Globus pallidus (tissue), 1 donor: ENCODE data around the gene SPON1.
"Not testable (repeated sequence)": the region's sequence is repeated elsewhere in the genome, so short reads cannot be mapped to it uniquely, and the experiment has no call there.

Source experiments
- DNase-seq: peaks from one replicate; pipeline ENCODE4 v3.0.0-alpha.2; 2015; ENCODE audit warnings: low spot score

The SPON1 gene

DNA sequence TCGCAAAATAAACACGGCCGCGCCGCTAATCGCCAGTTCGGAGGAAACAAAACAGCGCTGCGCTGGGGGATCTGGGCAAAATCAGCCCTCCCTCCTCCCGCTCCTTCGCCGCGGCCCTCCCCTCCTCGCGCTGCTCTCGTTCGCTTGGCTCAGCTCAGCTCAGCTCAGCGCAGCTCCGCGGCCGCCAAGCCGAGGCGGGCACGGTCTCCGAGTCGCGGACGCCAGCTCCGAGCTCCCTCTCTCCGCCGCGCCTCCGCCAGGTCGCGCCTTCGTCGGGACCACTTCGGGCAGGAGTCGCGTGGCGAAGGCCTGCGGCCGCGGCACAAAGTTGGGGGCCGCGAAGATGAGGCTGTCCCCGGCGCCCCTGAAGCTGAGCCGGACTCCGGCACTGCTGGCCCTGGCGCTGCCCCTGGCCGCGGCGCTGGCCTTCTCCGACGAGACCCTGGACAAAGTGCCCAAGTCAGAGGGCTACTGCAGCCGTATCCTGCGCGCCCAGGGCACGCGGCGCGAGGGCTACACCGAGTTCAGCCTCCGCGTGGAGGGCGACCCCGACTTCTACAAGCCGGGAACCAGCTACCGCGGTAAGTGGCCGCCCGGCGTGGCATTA is at the start of gene SPON1:
Gene SPON1, plus strand, starts transcription at position 162 of the 607 bp plus-strand sequence. Its CDS starts 182 bp downstream, at position 344.
- DNase-seq = no peak

- no peak for DNase-seq
Measured at GRCh38 chr11:13917264-13917663, 45.3 kb upstream of the SPON1 start.

GRCh38 chr11:13917904-13918303 is 44.6 kb upstream of the SPON1 start:
- DNase-seq = no peak

DNA sequence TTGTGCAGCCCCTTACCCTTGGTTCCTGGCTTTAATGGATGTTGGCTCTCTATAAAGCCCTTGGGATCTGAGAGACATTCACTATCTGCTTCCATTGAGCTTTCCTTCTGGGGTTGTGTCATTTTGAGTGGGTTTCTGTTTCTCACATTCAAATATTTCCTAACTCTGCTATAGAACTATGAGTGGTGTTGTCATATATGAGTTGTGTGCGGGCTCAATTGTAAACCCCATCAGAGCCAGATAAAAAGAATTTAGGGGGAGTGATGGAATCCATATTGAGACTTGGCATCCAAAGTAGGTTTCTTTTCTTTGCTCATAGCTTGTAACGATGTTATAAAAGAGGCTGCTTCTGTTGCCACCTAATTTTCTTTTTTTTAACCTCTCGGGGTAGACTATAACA is 41.8 kb upstream of the SPON1 start:
- DNase-seq = no peak

DNA sequence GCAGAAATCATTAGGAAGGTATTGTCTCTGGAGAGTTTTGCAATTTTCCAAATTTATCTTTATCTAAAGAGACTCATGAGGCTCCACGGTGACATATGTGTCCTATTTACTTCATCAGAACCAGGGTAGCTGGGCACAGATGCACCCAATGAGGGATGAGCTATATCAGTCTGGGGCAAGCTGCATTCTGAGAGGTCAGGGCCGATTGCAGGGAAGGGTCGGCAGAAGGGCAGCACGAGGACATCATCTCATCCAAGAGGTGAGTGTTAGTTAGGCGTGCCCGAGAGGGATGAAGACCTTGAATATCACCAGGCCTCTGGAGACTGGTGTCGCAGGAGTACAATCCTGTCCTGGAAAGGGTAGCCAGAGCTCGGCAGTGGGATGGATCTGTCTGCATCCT is 41.0 kb upstream of the SPON1 start:
- DNase-seq = no peak

DNA sequence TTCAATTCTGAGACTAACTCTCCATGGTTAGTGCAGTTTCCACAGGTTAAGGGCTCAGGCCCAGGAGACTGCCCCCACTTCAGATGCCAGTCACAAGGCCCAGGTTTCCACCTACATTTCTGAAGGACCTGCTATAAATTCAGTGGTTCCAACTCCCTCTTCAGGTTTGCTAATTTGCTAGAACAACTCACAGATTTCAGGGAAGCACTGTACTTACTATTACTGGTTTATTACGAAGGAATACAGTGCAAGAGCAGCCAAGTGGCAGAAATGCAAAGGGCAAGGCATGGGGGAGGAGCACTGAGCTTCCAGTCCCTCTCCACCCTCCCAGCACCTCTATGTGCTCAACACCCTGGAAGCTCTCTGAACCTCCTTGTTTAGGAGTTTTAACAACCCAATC is 39.3 kb upstream of the SPON1 start:
- no peak for DNase-seq

- DNase-seq = no peak
Measured at GRCh38 chr11:13923716-13924650, 38.5 kb upstream of the SPON1 start.

- DNase-seq = peak; percentile 43
Measured at GRCh38 chr11:13924801-13925327, 37.7 kb upstream of the SPON1 start.

DNA sequence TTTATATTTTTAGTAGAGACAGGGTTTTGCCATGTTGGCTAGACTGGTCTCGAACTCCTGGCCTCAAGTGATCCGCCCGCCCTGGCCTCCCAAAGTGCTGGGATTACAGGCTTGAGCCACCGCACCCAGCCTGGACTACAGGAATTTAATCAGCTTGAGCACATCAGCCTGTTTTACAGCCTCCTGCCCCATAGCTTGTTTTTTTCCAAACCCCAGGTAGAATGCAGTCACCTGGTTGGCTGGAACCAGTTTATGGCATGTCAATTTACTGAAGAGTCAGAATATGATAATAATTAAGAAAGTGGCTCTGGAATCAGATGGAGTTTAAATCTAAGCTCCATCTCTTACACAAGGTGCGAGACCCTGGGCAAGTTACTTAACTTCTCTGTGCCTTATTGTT is 36.2 kb upstream of the SPON1 start:
- DNase-seq = not testable (repeated sequence)

- no peak for DNase-seq
Measured at GRCh38 chr11:13926981-13927380, 35.5 kb upstream of the SPON1 start.

DNA sequence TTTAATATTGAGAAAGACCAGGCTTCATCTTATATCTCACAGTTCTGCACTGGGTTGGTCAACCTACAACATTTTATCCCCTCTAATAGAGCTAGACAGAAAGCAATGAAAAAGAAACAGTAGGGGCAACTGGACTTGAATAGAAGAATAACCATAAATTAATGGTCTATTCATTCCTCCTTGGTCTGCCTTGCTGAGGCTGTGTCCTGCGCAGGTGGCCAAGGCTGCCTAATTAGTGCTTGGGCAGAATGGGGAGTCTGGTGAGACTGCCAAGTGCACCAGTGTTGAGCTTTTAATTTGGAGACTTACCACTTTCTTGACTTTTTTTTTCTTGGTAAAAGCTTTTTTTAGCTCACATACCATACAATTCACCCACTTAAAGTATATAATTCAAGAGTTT is 35.0 kb upstream of the SPON1 start:
- DNase-seq = peak; percentile 46

GRCh38 chr11:13928566-13929251 is 33.8 kb upstream of the SPON1 start:
- DNase-seq = no peak

DNA sequence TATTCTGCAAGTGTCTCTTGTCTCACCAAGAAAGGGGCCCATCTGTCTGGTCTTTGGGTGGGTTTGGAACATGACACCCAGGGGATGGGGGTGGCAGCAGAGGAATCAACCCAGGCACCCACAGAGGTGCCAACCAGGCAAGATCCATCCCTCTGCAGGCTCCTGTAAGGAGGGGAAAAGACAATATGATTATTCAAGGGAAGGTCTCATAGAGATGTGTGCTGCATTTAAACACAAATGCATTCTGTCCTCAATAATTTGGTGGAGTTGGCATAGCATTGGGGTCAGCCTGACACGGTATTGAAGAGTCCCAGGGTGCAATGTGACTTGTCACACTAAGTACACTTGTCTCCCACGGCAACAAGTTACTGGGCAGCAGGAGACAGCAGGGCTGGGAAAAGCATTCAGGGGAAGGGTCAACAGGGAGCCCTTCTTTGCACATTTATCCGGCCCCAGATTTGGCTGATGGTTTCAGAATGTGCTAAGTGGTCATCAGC is 33.1 kb upstream of the SPON1 start:
- DNase-seq = peak; percentile 75

- DNase-seq = no peak
Measured at GRCh38 chr11:13931356-13931755, 31.2 kb upstream of the SPON1 start.

DNA sequence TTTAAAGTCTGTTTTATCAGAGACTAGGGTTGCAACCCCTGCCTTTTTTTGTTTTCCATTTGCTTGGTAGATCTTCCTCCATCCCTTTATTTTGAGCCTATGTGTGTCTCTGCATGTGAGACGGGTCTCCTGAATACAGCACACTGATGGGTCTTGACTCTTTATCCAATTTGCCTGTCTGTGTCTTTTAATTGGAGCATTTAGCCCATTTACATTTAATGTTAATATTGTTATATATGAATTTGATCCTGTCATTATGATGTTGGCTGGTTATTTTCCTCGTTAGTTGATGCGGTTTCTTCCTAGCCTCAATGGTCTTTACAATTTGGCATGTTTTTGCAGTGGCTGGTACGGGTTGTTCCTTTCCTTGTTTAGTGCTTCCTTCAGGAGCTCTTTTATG is 25.4 kb upstream of the SPON1 start:
- not testable (repeated sequence) for DNase-seq

DNA sequence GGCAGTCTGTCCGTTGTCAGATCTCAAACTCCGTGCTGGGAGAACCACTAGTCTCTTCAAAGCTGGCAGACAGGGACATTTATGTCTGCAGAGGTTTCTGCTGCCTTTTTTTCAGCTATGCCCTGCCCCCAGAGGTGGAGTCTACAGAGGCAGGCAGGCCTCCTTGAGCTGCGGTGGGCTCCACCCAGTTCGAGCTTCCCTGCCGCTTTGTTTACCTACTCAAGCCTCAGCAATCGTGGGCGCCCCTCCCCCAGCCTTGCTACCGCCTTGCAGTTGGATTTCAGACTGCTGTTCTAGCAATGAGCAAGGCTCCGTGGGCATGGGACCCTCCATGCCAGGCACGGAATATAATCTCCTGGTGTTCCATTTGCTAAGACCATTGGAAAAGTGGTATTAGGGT is 23.7 kb upstream of the SPON1 start:
- not testable (repeated sequence) for DNase-seq

DNA sequence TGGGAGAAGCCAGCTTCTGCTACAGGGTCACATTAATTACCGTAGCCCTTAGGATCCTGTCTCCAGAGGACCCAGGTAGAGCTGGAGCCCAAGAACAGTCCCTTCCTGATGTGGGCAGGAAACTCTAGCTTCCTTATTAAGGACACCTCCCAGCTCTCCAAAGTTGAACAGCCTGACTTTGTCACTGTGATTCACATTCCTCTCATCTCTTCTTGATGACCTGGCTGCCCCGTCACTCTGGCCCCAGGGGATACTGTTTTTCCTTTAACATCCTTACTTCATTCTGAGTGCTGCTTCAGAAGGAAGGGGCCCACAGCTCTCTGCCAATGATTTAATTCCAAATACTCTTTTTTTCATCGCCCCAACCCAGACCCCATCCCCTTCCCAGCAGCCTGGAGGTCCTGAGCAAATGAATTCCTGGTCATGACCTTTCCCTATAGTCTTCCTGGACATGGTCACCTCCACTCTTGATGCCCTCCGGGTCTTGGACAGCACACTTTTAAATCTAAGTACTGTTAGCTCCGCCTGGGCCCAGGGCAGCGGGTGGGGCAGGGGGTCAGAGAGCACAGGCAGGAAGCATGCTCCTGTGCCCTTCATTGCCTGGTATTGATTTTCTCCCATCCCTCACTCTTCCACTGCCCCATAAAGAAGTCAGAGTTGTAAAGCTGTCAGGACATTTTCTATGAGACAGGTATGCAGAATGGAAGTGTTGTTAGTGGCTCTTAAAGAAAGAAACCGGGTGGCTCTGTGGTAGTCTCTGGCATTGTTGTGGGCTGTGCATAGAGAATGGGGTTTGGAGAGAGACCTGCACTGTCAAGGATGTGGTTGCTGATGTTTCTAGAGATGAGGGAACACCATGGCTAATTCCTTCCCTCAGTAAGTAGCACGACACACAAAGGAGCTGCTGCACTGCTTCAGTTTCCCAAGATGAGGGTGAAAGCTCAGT is 22.3 kb upstream of the SPON1 start:
- DNase-seq = no peak

GRCh38 chr11:13940907-13941256 is 21.6 kb upstream of the SPON1 start:
- DNase-seq = no peak

DNA sequence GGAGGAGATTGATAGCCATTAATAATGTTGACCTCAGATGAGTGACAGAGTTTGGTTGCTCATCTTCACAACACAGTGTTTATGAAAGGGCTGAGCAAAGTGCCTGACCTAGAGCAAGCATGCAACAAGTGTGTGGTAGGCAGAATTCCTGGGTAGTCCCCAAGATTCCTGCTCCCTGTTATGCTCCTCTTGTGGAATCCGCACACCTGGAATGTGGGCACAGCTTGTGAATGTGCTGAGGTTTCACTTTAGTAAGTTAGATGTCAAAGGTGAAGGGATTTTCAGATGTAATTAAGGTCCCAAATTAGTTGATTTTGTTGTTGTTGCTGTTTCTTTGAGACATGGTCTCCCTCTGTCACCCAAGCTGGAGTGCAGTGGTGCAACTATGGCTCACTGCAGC is 20.7 kb upstream of the SPON1 start:
- no peak for DNase-seq

DNA sequence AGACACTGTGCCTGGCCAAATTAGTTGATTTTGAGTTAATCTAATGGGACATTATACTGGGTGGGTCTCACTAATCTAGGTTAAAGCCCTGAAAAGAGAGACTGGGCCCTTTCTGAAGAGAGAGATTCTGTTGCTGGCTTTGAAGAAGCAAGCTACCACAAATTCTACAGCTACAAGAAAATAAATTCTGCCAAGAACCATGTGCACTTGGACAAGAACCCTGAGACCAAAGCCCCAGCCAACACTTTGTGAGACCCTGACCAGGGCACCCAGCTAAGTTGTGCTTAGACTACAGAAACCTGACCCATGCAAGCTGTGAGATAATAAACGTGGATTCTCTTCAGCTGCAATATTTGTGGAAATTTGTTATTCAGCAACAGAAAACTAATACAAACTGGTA is 20.1 kb upstream of the SPON1 start:
- DNase-seq = no peak

- DNase-seq = no peak
Measured at GRCh38 chr11:13942971-13943381, 19.5 kb upstream of the SPON1 start.
